ENCODE results near the gene ADAMTSL3.
"Not testable (repeated sequence)": the region's sequence is repeated elsewhere in the genome, so short reads cannot be mapped to it uniquely, and the experiment has no call there.

ADAMTSL3 gene

GRCh38 chr15:83753872-83754493 is 100.1 kb downstream of the ADAMTSL3 start:
- no peak for DNase-seq

- DNase-seq, result not testable (repeated sequence)
Observed at GRCh38 chr15:83757291-83757690, 103.4 kb downstream of the ADAMTSL3 start.

- DNase-seq, result no peak
Observed at GRCh38 chr15:83762367-83762766, 108.4 kb downstream of the ADAMTSL3 start.

DNA sequence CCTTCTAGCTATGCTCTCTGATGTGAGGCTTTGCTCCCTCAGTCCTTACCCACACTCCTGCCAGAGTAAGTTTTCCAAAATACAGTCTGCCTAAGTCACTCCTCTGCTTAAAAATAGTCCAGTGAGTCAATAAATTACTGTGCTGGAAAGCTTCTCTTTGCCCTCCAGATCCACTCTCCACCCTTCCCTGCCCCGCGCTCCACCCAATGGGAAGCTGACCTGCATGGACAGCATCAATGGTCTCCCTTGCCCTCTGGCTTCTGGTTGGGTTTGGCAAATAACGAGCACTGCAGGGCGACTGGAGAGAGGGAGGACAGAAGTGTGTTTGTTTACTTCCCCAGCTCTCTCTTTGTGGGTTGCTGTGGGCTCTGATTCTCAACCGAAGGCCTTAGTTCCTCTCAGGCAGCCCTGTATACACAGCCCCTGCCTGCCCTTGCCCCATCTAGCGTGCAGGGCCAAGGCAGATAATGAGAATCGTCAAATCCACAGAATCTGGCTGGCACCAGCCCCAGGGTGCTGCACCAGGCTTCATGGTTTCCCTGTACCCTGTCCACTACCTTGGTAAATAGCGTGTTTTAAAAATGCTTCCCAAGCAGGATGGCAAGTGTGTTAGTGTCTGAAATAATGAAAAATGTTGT is 110.4 kb downstream of the ADAMTSL3 start:
- no peak for DNase-seq

- DNase-seq, result no peak
Observed at GRCh38 chr15:83766339-83766738, 112.4 kb downstream of the ADAMTSL3 start.

GRCh38 chr15:83767741-83768140 is 113.8 kb downstream of the ADAMTSL3 start:
- DNase-seq, result no peak

- no peak for DNase-seq
Observed at GRCh38 chr15:83769411-83769999, 115.6 kb downstream of the ADAMTSL3 start.

- no peak for DNase-seq
Observed at GRCh38 chr15:83775738-83776137, 121.8 kb downstream of the ADAMTSL3 start.

- DNase-seq, result no peak
Observed at GRCh38 chr15:83776986-83777385, 123.1 kb downstream of the ADAMTSL3 start.

DNA sequence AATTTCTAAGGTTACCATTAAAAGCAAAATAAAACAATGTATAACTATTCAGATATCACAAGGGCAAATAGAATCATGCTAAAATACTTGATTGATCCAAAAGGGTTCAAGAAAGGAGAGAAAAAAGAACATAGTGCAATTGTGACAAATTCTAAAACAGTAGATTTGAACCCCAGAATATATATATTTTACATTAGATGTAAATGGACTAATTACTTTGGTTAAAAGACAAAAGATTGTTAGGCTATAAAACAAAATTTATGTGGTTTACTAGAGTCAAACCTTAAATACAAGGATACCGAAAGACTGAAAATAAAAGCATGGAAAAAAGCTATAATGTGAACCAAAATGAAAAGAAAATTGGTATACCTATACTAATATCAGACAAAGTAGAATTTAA is 129.3 kb downstream of the ADAMTSL3 start:
- no peak for DNase-seq

DNA sequence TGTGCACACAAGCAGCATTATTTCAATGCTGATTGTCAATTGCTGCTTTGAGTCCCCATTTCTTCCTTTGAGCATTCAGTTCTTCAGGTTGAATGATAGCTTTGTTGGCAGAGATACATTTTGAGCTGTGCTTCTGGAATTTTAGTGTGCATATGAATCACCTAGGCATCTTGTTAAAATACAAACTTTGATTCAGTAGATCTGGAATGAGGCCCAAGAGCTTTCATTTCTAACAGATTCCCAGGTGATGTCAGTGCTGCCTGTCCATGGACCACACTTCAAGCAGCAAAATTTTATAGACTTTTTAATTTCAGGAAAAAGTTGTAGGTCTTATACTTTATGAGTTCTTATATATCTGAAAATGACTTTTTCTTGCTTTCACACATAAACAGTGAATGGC is 131.1 kb downstream of the ADAMTSL3 start:
- DNase-seq, result no peak

- DNase-seq, result no peak
Observed at GRCh38 chr15:83786336-83786735, 132.4 kb downstream of the ADAMTSL3 start.

DNA sequence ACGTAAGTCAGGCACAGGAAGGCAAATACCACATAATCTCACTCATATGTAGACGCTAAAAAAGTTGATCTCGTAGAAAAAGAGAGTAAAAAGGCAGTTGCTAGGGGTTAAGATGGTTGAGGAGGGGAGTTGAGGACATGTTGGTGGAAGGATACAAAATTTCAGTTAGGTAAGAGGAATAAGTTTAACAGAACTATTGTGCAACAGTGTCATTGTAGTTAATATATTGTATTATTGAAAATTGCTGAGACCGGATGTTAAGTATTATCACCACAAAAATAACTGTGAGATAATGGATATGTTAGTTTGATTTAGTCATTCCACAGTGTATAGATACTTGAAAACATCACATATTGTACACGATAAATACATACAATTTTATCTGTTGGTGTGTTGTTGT is 139.1 kb downstream of the ADAMTSL3 start:
- DNase-seq, result no peak

DNA sequence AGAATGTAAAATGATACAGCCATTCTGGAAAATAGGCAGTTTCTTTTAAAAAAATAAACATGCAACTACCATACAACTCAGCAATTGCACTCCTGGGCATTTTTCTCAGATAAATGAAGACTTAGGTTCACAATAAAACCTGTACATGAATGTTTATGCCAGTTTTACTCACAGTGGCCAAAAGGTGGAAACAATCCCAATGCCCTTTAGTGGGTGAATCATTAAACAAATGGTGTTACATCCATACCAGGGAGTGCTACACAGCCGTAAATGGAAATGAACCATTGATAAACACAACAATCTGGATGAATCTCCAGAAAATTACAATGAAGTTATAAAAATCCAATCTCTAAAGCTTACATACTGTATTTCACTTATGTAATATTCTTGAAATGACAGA is 140.3 kb downstream of the ADAMTSL3 start:
- no peak for DNase-seq

- DNase-seq, result no peak
Observed at GRCh38 chr15:83809345-83809744, 155.4 kb downstream of the ADAMTSL3 start.

DNA sequence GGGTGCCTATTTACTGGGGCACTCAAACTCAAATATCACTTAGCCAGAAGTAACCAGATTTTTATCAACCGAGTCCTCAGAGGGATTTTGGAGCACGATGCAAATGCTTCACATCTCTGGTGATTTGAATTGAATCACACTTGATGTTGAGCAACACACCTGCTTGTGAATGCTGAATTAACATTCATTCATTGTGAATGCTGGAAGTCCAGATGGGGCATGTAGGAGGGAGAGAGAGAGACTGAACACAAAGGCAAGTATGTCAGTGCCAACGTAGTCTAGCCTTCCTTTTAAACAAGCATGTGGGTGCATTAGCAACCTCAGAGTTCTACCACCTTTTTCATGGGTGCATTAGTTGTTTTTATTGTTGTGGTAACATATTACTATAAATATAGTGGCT is 156.2 kb downstream of the ADAMTSL3 start:
- no peak for DNase-seq

GRCh38 chr15:83813682-83814081 is 159.8 kb downstream of the ADAMTSL3 start:
- DNase-seq, result no peak

DNA sequence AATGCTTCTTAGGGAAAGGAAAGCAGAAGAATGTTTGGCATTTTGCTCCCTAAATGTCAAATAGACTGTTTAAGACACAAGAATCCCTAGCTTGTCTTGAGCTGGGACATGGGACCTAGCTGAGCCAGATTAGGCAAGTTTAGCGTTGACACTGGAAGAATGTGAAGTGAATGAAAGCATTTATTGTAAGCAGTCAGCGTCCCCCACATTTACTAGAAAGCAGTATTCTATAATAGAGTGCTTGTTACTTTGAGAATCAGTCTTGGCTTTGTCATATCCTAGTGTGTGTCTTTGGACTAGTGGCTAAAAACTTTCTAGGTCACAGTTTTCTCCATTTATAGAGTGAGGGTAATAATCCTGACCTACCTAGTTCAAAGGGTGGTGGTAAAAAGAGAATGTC is 161.6 kb downstream of the ADAMTSL3 start:
- DNase-seq, result no peak

GRCh38 chr15:83816124-83816883 is 162.4 kb downstream of the ADAMTSL3 start:
- DNase-seq, result no peak

DNA sequence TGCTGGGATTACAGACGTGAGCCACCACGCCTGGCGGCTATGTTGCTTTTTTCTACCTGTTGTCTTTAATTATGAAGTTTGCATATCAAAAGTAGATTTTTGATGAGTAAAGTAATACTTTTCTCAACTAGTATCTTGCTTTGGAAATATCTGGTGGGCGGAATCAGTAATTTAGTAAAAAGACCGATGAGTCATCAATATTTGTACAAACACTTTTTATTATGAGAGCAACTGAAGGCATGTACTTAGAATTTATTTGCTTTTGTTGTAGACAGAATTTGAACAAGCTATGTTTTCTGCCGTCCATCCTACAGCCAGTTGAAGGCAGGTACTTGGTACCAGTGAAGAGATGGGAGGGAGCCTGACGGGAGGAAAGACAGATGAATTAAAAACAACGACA is 164.7 kb downstream of the ADAMTSL3 start:
- DNase-seq, result no peak

DNA sequence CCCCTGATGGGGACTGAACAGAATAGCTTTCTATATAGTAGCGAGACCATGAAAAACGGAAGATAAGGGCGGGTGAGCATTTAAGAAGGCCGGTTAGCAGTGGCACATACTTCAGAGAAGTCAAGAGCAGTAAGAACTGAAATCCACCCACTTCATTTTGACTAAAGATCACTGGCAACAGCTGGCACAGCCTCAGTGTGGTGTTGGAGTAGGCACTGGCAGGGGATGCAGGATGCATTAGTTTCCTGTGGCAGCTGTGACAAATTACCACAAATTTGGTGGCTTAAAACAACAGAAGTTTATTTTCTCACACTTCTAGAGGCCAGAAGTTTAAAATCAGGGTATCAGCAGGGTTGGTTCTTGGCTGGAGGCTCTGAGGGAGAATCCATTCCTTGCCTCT is 176.5 kb downstream of the ADAMTSL3 start:
- no peak for DNase-seq

DNA sequence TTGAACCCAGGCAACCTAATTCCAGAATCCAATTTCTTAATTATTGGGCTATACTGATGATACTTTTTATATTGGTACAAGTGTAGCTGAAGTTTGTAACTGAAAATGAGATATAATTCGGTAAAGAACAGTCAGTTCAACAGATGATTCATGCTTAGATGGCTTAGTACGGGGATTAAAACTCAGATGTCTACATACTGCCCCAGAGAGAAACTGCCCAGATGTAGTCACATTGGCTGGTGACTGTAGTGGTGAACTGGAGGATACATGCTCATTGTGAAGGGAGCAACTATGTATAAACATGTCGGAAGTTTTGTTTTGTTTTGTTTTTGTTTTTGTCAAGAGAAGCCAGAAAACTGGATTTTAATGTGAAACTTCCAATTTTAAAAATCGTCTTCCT is 179.6 kb downstream of the ADAMTSL3 start:
- no peak for DNase-seq

DNA sequence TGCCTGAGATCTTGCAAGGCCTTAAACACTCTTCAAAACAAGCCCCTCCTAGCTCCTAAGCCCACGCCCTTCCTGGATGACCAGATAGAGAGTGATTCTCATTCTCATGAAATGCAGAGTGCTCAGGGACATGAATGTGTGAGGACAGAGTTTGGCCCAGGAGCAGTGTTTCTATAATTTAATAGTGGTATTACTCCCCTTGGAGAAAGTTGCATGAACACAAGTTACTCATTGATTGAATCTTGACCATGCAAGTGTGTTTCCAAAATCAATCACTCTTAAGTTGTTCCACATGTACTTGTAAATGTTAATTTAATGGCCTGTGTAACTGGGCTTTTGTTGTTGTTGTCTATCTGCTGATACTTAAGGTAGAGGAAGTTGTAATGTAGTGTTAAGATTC is 181.6 kb downstream of the ADAMTSL3 start:
- DNase-seq, result no peak

Measured in Kasumi-1 (cell line).